GM12872 (cell line): ENCODE data around the gene OTP.

Experiments
- TF ChIP-seq, protein P1 (sequence below): IDR thresholded peaks from 3 replicates; pipeline ENCODE4 v1.5.1; 2011; ENCODE audit warnings: low read depth, mild to moderate bottlenecking, low read length, moderate library complexity; ENCODE audit not compliant: insufficient read depth

OTP gene

DNA sequence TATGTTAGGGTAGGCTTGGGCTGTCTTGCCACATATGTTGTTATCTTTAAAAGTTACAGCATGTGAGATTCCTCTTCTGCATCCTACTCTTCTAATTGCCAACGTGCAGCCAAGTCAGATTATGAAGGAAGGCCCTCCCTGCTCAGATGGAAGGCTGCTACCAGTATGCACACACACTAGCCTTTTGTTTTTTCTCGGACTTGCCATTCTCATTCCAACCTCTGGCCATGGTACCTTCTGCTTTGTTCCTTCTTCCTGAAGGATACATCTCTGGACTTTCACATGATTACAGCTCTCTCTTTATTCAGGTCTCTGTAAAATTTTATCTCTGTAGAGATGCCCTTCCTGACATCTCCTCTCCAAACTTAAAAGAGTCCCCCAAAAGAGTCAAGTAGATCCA is 12.8 kb upstream of the OTP start:
- TF ChIP-seq, protein P1, sequence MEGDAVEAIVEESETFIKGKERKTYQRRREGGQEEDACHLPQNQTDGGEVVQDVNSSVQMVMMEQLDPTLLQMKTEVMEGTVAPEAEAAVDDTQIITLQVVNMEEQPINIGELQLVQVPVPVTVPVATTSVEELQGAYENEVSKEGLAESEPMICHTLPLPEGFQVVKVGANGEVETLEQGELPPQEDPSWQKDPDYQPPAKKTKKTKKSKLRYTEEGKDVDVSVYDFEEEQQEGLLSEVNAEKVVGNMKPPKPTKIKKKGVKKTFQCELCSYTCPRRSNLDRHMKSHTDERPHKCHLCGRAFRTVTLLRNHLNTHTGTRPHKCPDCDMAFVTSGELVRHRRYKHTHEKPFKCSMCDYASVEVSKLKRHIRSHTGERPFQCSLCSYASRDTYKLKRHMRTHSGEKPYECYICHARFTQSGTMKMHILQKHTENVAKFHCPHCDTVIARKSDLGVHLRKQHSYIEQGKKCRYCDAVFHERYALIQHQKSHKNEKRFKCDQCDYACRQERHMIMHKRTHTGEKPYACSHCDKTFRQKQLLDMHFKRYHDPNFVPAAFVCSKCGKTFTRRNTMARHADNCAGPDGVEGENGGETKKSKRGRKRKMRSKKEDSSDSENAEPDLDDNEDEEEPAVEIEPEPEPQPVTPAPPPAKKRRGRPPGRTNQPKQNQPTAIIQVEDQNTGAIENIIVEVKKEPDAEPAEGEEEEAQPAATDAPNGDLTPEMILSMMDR, result no peak

DNA sequence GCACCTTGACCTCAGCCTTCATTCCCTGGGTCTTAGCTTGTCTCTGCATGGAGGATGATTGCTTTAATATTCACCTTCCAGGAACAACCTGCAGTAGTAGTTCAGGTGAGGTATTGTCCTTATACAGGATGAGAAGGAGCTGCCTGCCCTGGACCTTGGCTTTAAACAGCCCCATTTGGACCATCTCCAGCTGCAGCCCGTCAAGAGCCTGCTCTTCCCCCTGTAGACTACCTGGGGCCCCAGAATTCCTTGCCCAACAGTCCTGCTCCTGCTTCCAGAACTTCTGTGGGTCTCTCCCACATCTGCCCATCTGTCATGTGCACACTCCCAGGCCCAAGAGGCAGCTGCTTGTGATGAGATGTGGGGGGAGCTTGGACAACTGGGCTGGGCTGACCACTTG is 12.2 kb upstream of the OTP start:
- TF ChIP-seq, protein P1, result no peak

DNA sequence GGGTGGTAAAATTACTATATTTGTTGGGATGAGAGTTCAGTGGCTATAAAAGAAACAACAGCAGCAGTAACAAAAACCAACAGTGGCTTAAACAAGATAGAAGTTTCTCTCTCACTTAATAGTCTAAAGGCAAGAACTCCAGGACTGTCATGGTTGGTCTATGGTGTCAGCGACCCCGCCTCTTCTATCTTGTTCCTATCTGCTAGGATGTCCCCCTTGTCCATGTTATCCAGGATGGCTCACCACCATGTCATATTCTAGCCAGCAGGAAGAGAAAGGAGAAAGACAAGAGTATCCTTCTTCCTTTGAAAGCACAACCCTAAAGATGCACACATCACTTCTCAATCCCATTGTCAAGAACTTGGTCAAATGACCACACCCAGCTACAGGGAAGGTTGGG is 11.3 kb upstream of the OTP start:
- TF ChIP-seq, protein P1, result no peak

DNA sequence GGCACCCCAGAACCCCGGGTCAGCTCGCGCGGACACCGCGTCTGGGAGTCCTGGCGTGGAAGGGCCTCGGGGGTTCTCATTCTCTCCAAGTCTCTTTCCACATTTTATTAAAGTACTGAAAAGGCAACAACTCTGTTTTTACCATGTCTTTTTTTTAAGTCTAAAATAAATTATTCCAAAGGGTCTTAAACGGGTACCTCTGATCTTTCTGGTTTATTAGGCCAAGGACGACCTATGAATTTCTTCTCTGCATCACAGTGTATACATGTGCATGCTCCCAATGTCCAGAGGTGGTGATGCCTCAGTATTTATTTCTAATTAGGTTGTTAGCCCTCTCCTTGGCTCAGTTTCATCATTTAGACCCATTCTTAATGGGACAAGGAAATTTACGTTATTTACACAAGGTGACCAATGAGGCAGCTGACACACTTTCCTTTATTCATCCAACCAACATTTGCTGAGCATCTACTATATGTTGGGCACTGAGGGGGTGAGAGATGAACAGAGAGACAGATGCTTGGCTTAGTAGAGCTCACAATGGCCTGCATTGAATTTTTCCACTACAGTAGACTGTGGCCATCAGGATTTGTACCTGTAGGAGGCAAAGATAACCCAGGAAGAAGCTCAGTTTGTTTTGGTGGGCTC is 7.6 kb upstream of the OTP start:
- TF ChIP-seq, protein P1, result no peak

- TF ChIP-seq, protein P1, result peak; percentile 54; the same call in 2 of the 3 replicates
Measured at GRCh38 chr5:77645158-77645994, 6.9 kb upstream of the OTP start.

- TF ChIP-seq, protein P1, result no peak
Measured at GRCh38 chr5:77644371-77645157, 6.1 kb upstream of the OTP start.
